LNCAP (cell line): ENCODE results near the gene IL11RA.

ENCODE experiments used
- CTCF ChIP-seq: fragments of 450-650 bp; IDR thresholded peaks from 2 replicates; pipeline ENCODE4 v1.5.1; 2017; ENCODE audit warnings: mild to moderate bottlenecking

Gene IL11RA

GRCh38 chr9:34653151-34654072 is 1.4 kb downstream of the IL11RA start:
- no peak for TF ChIP-seq CTCF

GRCh38 chr9:34654323-34655051 is 2.5 kb downstream of the IL11RA start:
- TF ChIP-seq CTCF: no peak

GRCh38 chr9:34655394-34655793 is 3.4 kb downstream of the IL11RA start:
- TF ChIP-seq CTCF: no peak

GRCh38 chr9:34656992-34657391 is 5.0 kb downstream of the IL11RA start:
- no peak for TF ChIP-seq CTCF

- TF ChIP-seq CTCF: no peak
Measured at GRCh38 chr9:34658461-34658860, 6.5 kb downstream of the IL11RA start.

GRCh38 chr9:34659592-34660253 is 7.7 kb downstream of the IL11RA start:
- no peak for TF ChIP-seq CTCF

GRCh38 chr9:34662526-34663302 is 10.7 kb downstream of the IL11RA start, which contains the start of gene CCL27:
CCL27 (minus strand) TSS chr9:34662657; CDS start chr9:34662633, 24 bp downstream.
- TF ChIP-seq CTCF: no peak
